ENCODE data around the gene SLC17A5.
"Not testable (repeated sequence)": the region's sequence is repeated elsewhere in the genome, so short reads cannot be mapped to it uniquely, and the experiment has no call there.

The SLC17A5 gene

GRCh38 chr6:73653571-73654424, at the start of gene SLC17A5:
SLC17A5 (minus strand) TSS chr6:73653992; CDS start chr6:73653886, 106 bp downstream.
- peak; percentile 88 for DNase-seq

GRCh38 chr6:73703466-73703865, 49.7 kb upstream of the SLC17A5 start:
- no peak for DNase-seq

GRCh38 chr6:73702444-73702843, 48.7 kb upstream of the SLC17A5 start:
- DNase-seq = no peak

GRCh38 chr6:73699676-73700459, 46.1 kb upstream of the SLC17A5 start:
- DNase-seq = no peak

GRCh38 chr6:73696966-73697655, 43.3 kb upstream of the SLC17A5 start:
- no peak for DNase-seq

- DNase-seq = peak; percentile 66
Measured at GRCh38 chr6:73695619-73696421, 42.0 kb upstream of the SLC17A5 start, which contains the start of gene CD109. CD109 (plus strand) TSS chr6:73696203; CDS start chr6:73696216, 13 bp downstream.

- DNase-seq = no peak
Measured at GRCh38 chr6:73694711-73695411, 41.1 kb upstream of the SLC17A5 start.

- DNase-seq = no peak
Measured at GRCh38 chr6:73691512-73691911, 37.7 kb upstream of the SLC17A5 start.

GRCh38 chr6:73690056-73690455, 36.3 kb upstream of the SLC17A5 start:
- DNase-seq = no peak

GRCh38 chr6:73688351-73688750, 34.6 kb upstream of the SLC17A5 start:
- no peak for DNase-seq

GRCh38 chr6:73683574-73683973, 29.8 kb upstream of the SLC17A5 start:
- not testable (repeated sequence) for DNase-seq

- DNase-seq = no peak
Measured at GRCh38 chr6:73680289-73680918, 26.6 kb upstream of the SLC17A5 start.

- DNase-seq = not testable (repeated sequence)
Measured at GRCh38 chr6:73679846-73680245, 26.1 kb upstream of the SLC17A5 start.

- DNase-seq = no peak
Measured at GRCh38 chr6:73679009-73679408, 25.2 kb upstream of the SLC17A5 start.

GRCh38 chr6:73675466-73676098, 21.8 kb upstream of the SLC17A5 start:
- DNase-seq = peak; percentile 66

- DNase-seq = no peak
Measured at GRCh38 chr6:73671911-73672685, 18.3 kb upstream of the SLC17A5 start.

- DNase-seq = no peak
Measured at GRCh38 chr6:73669005-73669404, 15.2 kb upstream of the SLC17A5 start.

GRCh38 chr6:73667798-73668197, 14.0 kb upstream of the SLC17A5 start:
- DNase-seq = no peak

- no peak for DNase-seq
Measured at GRCh38 chr6:73666393-73666792, 12.6 kb upstream of the SLC17A5 start.
